ENCODE results near the gene IL27RA. TPM values are rescaled to one million over a fixed set of nuclear protein-coding genes. Genes with fewer than 3 reads are reported as not detected.

The IL27RA gene
- polyA plus RNA-seq, 2 of the 4 experiments (the other 2 are of a cell fraction), result 3.0 to 4.5 TPM

DNA sequence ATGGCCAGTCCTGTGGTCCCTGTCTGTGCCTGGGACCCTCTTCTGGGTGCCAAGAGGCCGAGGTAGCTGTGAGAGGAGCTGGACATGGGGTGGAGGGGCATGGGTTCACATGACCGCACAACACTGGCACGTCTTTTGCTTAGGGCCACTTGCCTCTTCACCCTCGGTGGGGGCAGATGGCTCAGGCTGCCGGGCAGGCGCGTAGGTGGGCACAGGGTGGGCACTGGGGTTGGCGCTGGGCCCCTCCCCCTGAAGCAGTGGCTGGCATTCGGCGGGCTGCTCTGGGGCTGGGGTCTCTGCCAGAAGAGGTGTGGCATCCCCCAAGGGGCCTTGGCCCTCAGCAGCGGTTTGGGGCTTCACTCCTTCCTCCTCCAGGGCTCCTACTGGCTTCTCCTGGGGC lies 21.9 kb downstream of the IL27RA start:
- Histone ChIP-seq H3K4me3 (no peak overlapping the region), H3K4me2 (no peak overlapping the region), H3K4me1 (peaks cover 6% of the 10 kb centered on the region), H3K9me3 (0 out of 3 replicates have a peak, but pooled peaks cover under 1% of the 10 kb centered on the region), H3K27ac (no peak overlapping the region)
- ChIA-PET POLR2A (no interaction called here), CTCF (interaction anchor here (0.6 to 1.7 kb wide), 5 partner anchors 8 to 148 kb away, joined by 3 to 9 read pairs (median 6); partner anchors contain the start of gene PALM3)
- ATAC-seq, result no peak
- TF ChIP-seq BHLHE40 (IDR thresholded peaks at IDR 0.05; ENCODE audit: low read depth, low read length) (no peak), POLR2A (IDR thresholded peaks at IDR 0.05; ENCODE audit: low read length) (no peak), KDM5A (IDR thresholded peaks at IDR 0.05) (no peak), FOSL2 (IDR thresholded peaks at IDR 0.05) (no peak), FOSL2 (CRISPR knock-in tag; IDR thresholded peaks at IDR 0.05) (no peak), SREBF2 (IDR thresholded peaks at IDR 0.05) (no peak), ESRRA (IDR thresholded peaks at IDR 0.05; ENCODE audit: borderline replicate concordance, low read length) (no peak), RCOR1 (IDR thresholded peaks at IDR 0.05; ENCODE audit: low read depth, low read length) (no peak), NPAS2 (CRISPR knock-in tag; IDR thresholded peaks at IDR 0.05; ENCODE audit: borderline replicate concordance) (no peak), HEYL (CRISPR knock-in tag; IDR thresholded peaks at IDR 0.05) (no peak), MAX (IDR thresholded peaks at IDR 0.05) (no peak), RAD21 (conservative IDR thresholded peaks at IDR 0.05 in 1 of 2, IDR thresholded peaks at IDR 0.05 in 1 of 2) (no peak), CEBPB (IDR thresholded peaks at IDR 0.05) (no peak)
- TF ChIP-seq, protein P1, sequence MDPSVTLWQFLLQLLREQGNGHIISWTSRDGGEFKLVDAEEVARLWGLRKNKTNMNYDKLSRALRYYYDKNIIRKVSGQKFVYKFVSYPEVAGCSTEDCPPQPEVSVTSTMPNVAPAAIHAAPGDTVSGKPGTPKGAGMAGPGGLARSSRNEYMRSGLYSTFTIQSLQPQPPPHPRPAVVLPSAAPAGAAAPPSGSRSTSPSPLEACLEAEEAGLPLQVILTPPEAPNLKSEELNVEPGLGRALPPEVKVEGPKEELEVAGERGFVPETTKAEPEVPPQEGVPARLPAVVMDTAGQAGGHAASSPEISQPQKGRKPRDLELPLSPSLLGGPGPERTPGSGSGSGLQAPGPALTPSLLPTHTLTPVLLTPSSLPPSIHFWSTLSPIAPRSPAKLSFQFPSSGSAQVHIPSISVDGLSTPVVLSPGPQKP (IDR thresholded peaks at IDR 0.05; ENCODE audit: low read depth, low read length), result no peak
- DNase-seq (ENCODE audit: low read depth in 1 of 2, low spot score in 1 of 2), result no peak
- FAIRE-seq, result no peak
- WGBS (ENCODE audit: missing lambda C conversion rate), result 92% methylated on average over 2 of the region's 11 CpGs

DNA sequence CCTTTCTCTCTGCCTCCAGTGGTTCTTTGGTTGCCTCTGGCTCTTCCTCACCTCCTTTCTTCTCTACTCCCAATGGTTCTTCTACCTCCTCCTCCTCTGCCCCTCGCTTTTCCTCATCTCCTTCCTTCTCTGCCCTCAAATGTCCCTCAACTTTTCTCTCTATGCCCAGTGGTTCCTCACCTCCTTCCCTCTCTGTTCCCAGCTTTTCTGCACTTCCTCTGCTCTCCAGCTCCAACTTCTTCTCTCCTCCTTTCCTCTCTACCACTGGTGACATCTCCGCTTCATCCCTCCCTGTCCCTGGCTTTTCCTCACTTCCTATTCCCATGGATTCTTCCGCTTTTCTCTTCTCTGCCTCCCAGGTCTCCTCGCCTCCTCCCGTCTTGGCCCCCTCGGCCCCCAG lies 22.5 kb downstream of the IL27RA start:
- H3K4me3 ChIP-seq, result no peak overlapping the region
- FAIRE-seq (no peak), DNase-seq (ENCODE audit: low read depth in 1 of 2, low spot score in 1 of 2) (no peak), ATAC-seq (no peak)
- ChIA-PET CTCF (interaction anchor here (1.1 to 1.4 kb wide), 3 partner anchors 11 to 101 kb away, joined by 3 to 6 read pairs (median 4); partner anchors contain the start of gene ASF1B), POLR2A (no interaction called here)
- H3K4me2 ChIP-seq, result no peak overlapping the region
- no peak overlapping the region for H3K27ac ChIP-seq
- WGBS (ENCODE audit: missing lambda C conversion rate), result 92% methylated on average over 6 of the region's 6 CpGs
- peaks cover 10% of the 10 kb centered on the region for H3K4me1 ChIP-seq
- H3K9me3 ChIP-seq, result no peaks in the 10 kb centered on the region
- TF ChIP-seq RAD21 (conservative IDR thresholded peaks at IDR 0.05 in 1 of 2, IDR thresholded peaks at IDR 0.05 in 1 of 2) (no peak), HOXB13 (CRISPR knock-in tag; IDR thresholded peaks at IDR 0.05; ENCODE audit: low read depth) (no peak), EHMT2 (IDR thresholded peaks at IDR 0.05; ENCODE audit: low read depth) (no peak), HEYL (CRISPR knock-in tag; IDR thresholded peaks at IDR 0.05) (no peak), JUNB (IDR thresholded peaks at IDR 0.05) (no peak), SMC3 (IDR thresholded peaks at IDR 0.05) (no peak)

DNA sequence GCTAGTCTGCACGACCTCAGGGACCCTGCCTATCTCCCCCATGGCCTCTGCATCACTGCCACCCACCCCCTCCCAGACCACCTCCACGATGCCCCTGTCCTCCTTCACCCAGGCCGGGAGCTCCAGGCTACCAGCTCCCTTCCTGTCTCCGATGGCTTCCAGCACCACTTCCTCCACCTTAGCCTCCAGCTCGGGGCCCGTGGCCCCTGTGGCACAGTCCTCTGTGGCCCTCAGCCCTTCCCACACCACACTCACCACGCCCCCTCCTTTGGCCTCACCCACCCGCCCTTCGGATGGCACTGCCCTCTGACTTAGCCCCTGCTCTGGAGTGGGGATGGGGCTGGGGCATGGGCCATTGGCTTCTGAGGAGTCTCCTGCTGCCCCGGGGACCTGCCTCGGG lies 23.2 kb downstream of the IL27RA start:
- TF ChIP-seq NPAS2 (CRISPR knock-in tag; IDR thresholded peaks at IDR 0.05; ENCODE audit: borderline replicate concordance), result no peak
- TF ChIP-seq, protein P2, sequence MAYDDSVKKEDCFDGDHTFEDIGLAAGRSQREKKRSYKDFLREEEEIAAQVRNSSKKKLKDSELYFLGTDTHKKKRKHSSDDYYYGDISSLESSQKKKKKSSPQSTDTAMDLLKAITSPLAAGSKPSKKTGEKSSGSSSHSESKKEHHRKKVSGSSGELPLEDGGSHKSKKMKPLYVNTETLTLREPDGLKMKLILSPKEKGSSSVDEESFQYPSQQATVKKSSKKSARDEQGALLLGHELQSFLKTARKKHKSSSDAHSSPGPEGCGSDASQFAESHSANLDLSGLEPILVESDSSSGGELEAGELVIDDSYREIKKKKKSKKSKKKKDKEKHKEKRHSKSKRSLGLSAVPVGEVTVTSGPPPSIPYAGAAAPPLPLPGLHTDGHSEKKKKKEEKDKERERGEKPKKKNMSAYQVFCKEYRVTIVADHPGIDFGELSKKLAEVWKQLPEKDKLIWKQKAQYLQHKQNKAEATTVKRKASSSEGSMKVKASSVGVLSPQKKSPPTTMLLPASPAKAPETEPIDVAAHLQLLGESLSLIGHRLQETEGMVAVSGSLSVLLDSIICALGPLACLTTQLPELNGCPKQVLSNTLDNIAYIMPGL (CRISPR knock-in tag; IDR thresholded peaks at IDR 0.05; ENCODE audit: borderline replicate concordance), result no peak
- TF ChIP-seq EHMT2 (IDR thresholded peaks at IDR 0.05; ENCODE audit: low read depth), result no peak
- TF ChIP-seq ESRRA (IDR thresholded peaks at IDR 0.05; ENCODE audit: borderline replicate concordance, low read length), result no peak
- TF ChIP-seq RAD21 (conservative IDR thresholded peaks at IDR 0.05 in 1 of 2, IDR thresholded peaks at IDR 0.05 in 1 of 2), result no peak
- TF ChIP-seq, protein P3, sequence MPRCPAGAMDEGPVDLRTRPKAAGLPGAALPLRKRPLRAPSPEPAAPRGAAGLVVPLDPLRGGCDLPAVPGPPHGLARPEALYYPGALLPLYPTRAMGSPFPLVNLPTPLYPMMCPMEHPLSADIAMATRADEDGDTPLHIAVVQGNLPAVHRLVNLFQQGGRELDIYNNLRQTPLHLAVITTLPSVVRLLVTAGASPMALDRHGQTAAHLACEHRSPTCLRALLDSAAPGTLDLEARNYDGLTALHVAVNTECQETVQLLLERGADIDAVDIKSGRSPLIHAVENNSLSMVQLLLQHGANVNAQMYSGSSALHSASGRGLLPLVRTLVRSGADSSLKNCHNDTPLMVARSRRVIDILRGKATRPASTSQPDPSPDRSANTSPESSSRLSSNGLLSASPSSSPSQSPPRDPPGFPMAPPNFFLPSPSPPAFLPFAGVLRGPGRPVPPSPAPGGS (IDR thresholded peaks at IDR 0.05), result no peak
- TF ChIP-seq NR3C1 (IDR thresholded peaks at IDR 0.05), result no peak
- no peak for TF ChIP-seq ATOH8 (CRISPR knock-in tag; IDR thresholded peaks at IDR 0.05; ENCODE audit: low read depth)
- TF ChIP-seq CBX2 (IDR thresholded peaks at IDR 0.05; ENCODE audit: borderline replicate concordance, low read depth), result no peak
- no peak for TF ChIP-seq ZFP36 (IDR thresholded peaks at IDR 0.05; ENCODE audit: borderline replicate concordance, partially characterized antibody)
- TF ChIP-seq MAZ (IDR thresholded peaks at IDR 0.05; ENCODE audit: borderline replicate concordance, low read depth, low read length), result no peak
- no peak for TF ChIP-seq TP53 (CRISPR knock-in tag; IDR thresholded peaks at IDR 0.05)
- no peak for TF ChIP-seq EP300 (IDR thresholded peaks at IDR 0.05)
- ChIA-PET POLR2A (interaction anchor here (0.6 kb wide), 1 partner anchor 9 kb away, joined by 3 read pairs; no protein-coding TSS in a partner anchor), CTCF (interaction anchor here (1.1 to 1.4 kb wide), 3 partner anchors 12 to 102 kb away, joined by 3 to 6 read pairs (median 4); partner anchors contain the start of gene ASF1B)
- FAIRE-seq (no peak), ATAC-seq (no peak), DNase-seq (ENCODE audit: low read depth in 1 of 2, low spot score in 1 of 2) (no peak)
- H3K4me1 ChIP-seq, result peaks cover 10% of the 10 kb centered on the region
- H3K4me2 ChIP-seq, result no peak overlapping the region
- H3K9me3 ChIP-seq, result no peaks in the 10 kb centered on the region
- 43% methylated on average over 5 of the region's 11 CpGs for WGBS (ENCODE audit: missing lambda C conversion rate)
- no peak overlapping the region for H3K27ac ChIP-seq
- H3K4me3 ChIP-seq, result no peak overlapping the region

Measured in A549 (cell line).